ENCODE measurements around the gene FAM120B. TPM values are rescaled to one million over a fixed set of nuclear protein-coding genes. Genes with fewer than 3 reads are reported as not detected.

FAM120B gene
- total and polyA plus RNA-seq, 2 of the 4 experiments (the other 2 are of a cell fraction), result 15.3 to 28.0 TPM

DNA sequence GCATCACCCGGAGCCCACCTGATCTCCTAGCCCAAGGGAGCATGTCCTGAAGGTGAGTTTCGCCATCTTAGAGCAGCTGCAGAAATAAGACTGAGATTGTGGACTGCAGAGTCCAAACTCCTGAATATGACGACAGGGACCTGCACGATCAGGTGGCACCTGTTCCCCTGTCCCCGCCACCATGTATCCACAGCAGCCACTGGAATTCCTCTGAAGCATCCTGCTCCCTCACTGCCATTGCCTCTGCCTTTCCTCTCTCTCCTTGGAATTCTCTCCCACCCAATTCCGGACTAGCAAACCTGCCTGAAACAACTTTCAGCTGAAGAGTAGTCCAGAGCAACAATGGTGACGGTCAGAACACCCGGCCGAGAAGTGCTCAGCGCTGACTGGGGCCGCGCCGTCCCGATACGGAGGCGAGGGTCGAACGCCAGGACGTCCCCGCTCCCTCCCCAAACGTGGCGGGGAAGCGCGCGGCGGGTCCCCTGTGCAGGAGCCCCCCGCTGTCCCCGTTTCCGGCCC lies 694 bp upstream of the FAM120B start (continued):
- TF ChIP-seq, protein P1, sequence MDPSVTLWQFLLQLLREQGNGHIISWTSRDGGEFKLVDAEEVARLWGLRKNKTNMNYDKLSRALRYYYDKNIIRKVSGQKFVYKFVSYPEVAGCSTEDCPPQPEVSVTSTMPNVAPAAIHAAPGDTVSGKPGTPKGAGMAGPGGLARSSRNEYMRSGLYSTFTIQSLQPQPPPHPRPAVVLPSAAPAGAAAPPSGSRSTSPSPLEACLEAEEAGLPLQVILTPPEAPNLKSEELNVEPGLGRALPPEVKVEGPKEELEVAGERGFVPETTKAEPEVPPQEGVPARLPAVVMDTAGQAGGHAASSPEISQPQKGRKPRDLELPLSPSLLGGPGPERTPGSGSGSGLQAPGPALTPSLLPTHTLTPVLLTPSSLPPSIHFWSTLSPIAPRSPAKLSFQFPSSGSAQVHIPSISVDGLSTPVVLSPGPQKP (IDR thresholded peaks at IDR 0.05; ENCODE audit: borderline replicate concordance, low read depth, low read length), result no peak

- ChIA-PET CTCF (no interaction called here), POLR2A (ENCODE audit: unreplicated experiment) (no interaction called here)
- Histone ChIP-seq H4K8ac (ENCODE audit: low read depth in 2 of 2, low read length in 2 of 2) (peak overlapping the region; percentile 91 to 96), H2BK15ac (ENCODE audit: low read depth, low read length) (no peak overlapping the region), H3K36me3 (ENCODE audit: control insufficient read depth, insufficient read depth, low read length) (0 out of 2 replicates have a peak, but pooled peaks cover 2% of the 10 kb centered on the region), H3K27ac (ENCODE audit: insufficient read depth, low read length) (peak overlapping the region; percentile 67), H3K4me3 (ENCODE audit: insufficient read depth, low read depth, low read length) (peak overlapping the region; percentile 75), H2BK5ac (ENCODE audit: low read depth, low read length, poor library complexity, severe bottlenecking) (peak overlapping the region; percentile 62), H3K27me3 (ENCODE audit: control insufficient read depth, insufficient read depth, low read length) (no peaks in the 10 kb centered on the region), H3K56ac (ENCODE audit: extremely low read depth, insufficient read depth, low read length) (peak overlapping the region; percentile 66), H3K18ac (ENCODE audit: low read depth, low read length) (0 out of 2 replicates have a peak overlapping the region, but pooled peaks have one; percentile 0), H2BK20ac (ENCODE audit: low read depth, low read length) (no peak overlapping the region), H2AK5ac (ENCODE audit: low read depth, low read length) (peak overlapping the region; percentile 96), H3K9ac (ENCODE audit: low read depth, low read length) (peak overlapping the region; percentile 81), H3K4ac (ENCODE audit: low read depth, low read length) (peak overlapping the region; percentile 95), H2AFZ (replicated peaks; ENCODE audit: low read length, poor library complexity) (peak overlapping the region; percentile 89), H3K79me1 (ENCODE audit: low read depth in 1 of 2, low read length in 2 of 2) (peaks cover 23 to 47% of the 10 kb centered on the region in 2 experiments), H4K20me1 (ENCODE audit: insufficient read depth, low read length) (peaks cover 21% of the 10 kb centered on the region), H3K4me2 (ENCODE audit: low read depth, low read length) (peak overlapping the region; percentile 97), H2AK9ac (replicated peaks; ENCODE audit: low read depth, low read length, poor library complexity) (peak overlapping the region; percentile 88), H3K23ac (ENCODE audit: low read depth, low read length) (peak overlapping the region; percentile 96), H3K9me1 (ENCODE audit: insufficient read depth, low read length) (peaks cover 25% of the 10 kb centered on the region), H3K9me3 (ENCODE audit: control insufficient read depth, insufficient read depth, low read length) (no peaks in the 10 kb centered on the region), H3K14ac (replicated peaks; ENCODE audit: low read depth, low read length) (peak overlapping the region; percentile 89), H4K5ac (ENCODE audit: low read depth, low read length) (peak overlapping the region; percentile 82), H2BK120ac (ENCODE audit: low read depth, low read length) (0 out of 2 replicates have a peak overlapping the region, but pooled peaks have one; percentile 21), H4K91ac (ENCODE audit: insufficient read depth, low read depth, low read length) (peak overlapping the region; percentile 85), H3K4me1 (ENCODE audit: control insufficient read depth, insufficient read depth, low read length) (peaks cover 11% of the 10 kb centered on the region)
- dilution Hi-C loops (cut with HindIII; ENCODE audit: low sequenced_read_pairs, unreplicated experiment) (no loop called here), in situ Hi-C loops (cut with MboI; ENCODE audit: low sequenced_read_pairs) (loop anchor here (10.0 kb wide), 1 partner anchor 512 kb away; no protein-coding TSS in a partner anchor), intact Hi-C loops (cut with micrococcal nuclease) (loop anchor here (5.0 kb wide), 2 partner anchors 210 to 585 kb away; partner anchors contain the start of gene PHF10)
- no TSS peak for BruUV-seq (replicated peaks)
- DNase-seq (no peak), ATAC-seq (ENCODE audit: low read depth) (no peak)
- WGBS, 2 experiments (ENCODE audit: extremely low coverage in 2 of 2, insufficient read length in 1 of 2), result 56% methylated on average over 4 of the region's 15 CpGs; no CpG with 5 or more reads in 1 of the 2 experiments
- TF ChIP-seq RAD21 (IDR thresholded peaks at IDR 0.05; ENCODE audit: low read length), result no peak
- TF ChIP-seq SMC3 (IDR thresholded peaks at IDR 0.05; ENCODE audit: low read depth, low read length), result no peak
- TF ChIP-seq NFE2L2 (IDR thresholded peaks at IDR 0.05; ENCODE audit: low read depth, low read length), result no peak
- no peak for TF ChIP-seq MAZ (IDR thresholded peaks at IDR 0.05; ENCODE audit: borderline replicate concordance, low read depth, low read length)
- TF ChIP-seq BHLHE40 (IDR thresholded peaks at IDR 0.05; ENCODE audit: low read depth, low read length), result no peak
- no peak for TF ChIP-seq POLR2A (IDR thresholded peaks at IDR 0.05; ENCODE audit: low read depth, low read length)
- TF ChIP-seq RCOR1 (IDR thresholded peaks at IDR 0.05; ENCODE audit: insufficient replicate concordance, low read length), result no peak
- TF ChIP-seq RFX5 (IDR thresholded peaks at IDR 0.05; ENCODE audit: low read depth, low read length), result no peak
- TF ChIP-seq MXI1 (IDR thresholded peaks at IDR 0.05; ENCODE audit: borderline replicate concordance, low read depth, low read length), result no peak
- TF ChIP-seq USF2 (IDR thresholded peaks at IDR 0.05; ENCODE audit: low read depth, low read length), result no peak
- TF ChIP-seq, protein P1 (IDR thresholded peaks at IDR 0.05; ENCODE audit: borderline replicate concordance, low read depth, low read length), result no peak
Measured at GRCh38 chr6:170307080-170307545, 555 bp downstream of the FAM120B start.
